Right atrium auricular region (tissue), 2 donors: ENCODE data around the gene NBAS. TPM values are rescaled to one million over a fixed set of nuclear protein-coding genes. Genes with fewer than 3 reads are reported as not detected.
"Not testable (repeated sequence)": the region's sequence is repeated elsewhere in the genome, so short reads cannot be mapped to it uniquely, and the experiment has no call there.

ENCODE experiments used
- DNase-seq: peaks from one replicate; pipeline ENCODE4 v3.0.0-alpha.2; 2019; ENCODE audit warnings: low spot score
- H3K27ac ChIP-seq, 2 donors: fragments of 200-600 bp; sonication (generic); 1 replicate in 1 of 2; 2 replicates in 1 of 2; pipeline ENCODE4 v1.5.1; 2016 to 2019
- H3K27me3 ChIP-seq, 2 donors: fragments of 200-600 bp; sonication (generic); one replicate each; pipeline versions ENCODE4 v1.5.1 to v1.6.0; 2017 to 2019
- H3K36me3 ChIP-seq: fragments of 200-600 bp; sonication (generic); one replicate; pipeline ENCODE4 v1.5.1; 2016
- H3K4me1 ChIP-seq, 2 donors: fragments of 200-600 bp; sonication (generic); one replicate each; pipeline versions ENCODE4 v1.5.1 to v1.6.0; 2017 to 2019
- H3K4me3 ChIP-seq, 2 donors: fragments of 200-600 bp; sonication (generic); 1 replicate in 1 of 2; 2 replicates in 1 of 2; pipeline ENCODE4 v1.5.1; 2017 to 2019; ENCODE audit warnings: mild to moderate bottlenecking in 1 of 2, moderate library complexity in 1 of 2
- H3K9me3 ChIP-seq, 2 donors: fragments of 200-600 bp; sonication (generic); one replicate each; pipeline ENCODE4 v1.5.1; 2019
- CTCF ChIP-seq, 2 donors: fragments of 200-600 bp; sonication (generic); IDR thresholded peaks; one replicate each; pipeline ENCODE4 v1.5.1; 2019; ENCODE audit warnings: antibody characterized with exemption in 2 of 2
- total RNA-seq, 2 donors: library from RNA; depleted of rRNA; stranded (reverse); fragments of >200 nt; gene quantifications; one replicate each; pipeline ENCODE4 v1.1.0, GENCODE V29; 2016

Gene NBAS
- total RNA-seq, 2 donors from 2014 or later: 31.1 to 39.1 TPM

- TF ChIP-seq CTCF (IDR thresholded peaks at IDR 0.05): peak; percentile 15 to 21
- Histone ChIP-seq H3K27ac (no peak overlapping the region), H3K4me3 (no peak overlapping the region), H3K4me1 (no peaks in the 10 kb centered on the region), H3K9me3 (no peaks in the 10 kb centered on the region), H3K36me3 (peaks cover 16% of the 10 kb centered on the region), H3K27me3 (no peaks in the 10 kb centered on the region)
- DNase-seq: no peak
Observed at GRCh38 chr2:15546297-15547098, 14.6 kb downstream of the NBAS start.

- no peaks in the 10 kb centered on the region for H3K27me3 ChIP-seq
- no peak overlapping the region for H3K4me3 ChIP-seq
- H3K27ac ChIP-seq: no peak overlapping the region
- H3K4me1 ChIP-seq: no peaks in the 10 kb centered on the region
- peaks cover 13% of the 10 kb centered on the region for H3K36me3 ChIP-seq
- no peaks in the 10 kb centered on the region for H3K9me3 ChIP-seq
- no peak for DNase-seq
- TF ChIP-seq CTCF (IDR thresholded peaks at IDR 0.05): no peak
Observed at GRCh38 chr2:15544227-15544626, 16.9 kb downstream of the NBAS start.

GRCh38 chr2:15543541-15543940 is 17.6 kb downstream of the NBAS start:
- H3K4me3 ChIP-seq: no peak overlapping the region
- no peaks in the 10 kb centered on the region for H3K27me3 ChIP-seq
- DNase-seq: no peak
- H3K4me1 ChIP-seq: no peaks in the 10 kb centered on the region
- no peaks in the 10 kb centered on the region for H3K9me3 ChIP-seq
- no peak overlapping the region for H3K27ac ChIP-seq
- no peak for TF ChIP-seq CTCF (IDR thresholded peaks at IDR 0.05)
- H3K36me3 ChIP-seq: peaks cover 6% of the 10 kb centered on the region

- Histone ChIP-seq H3K4me1 (no peaks in the 10 kb centered on the region), H3K27me3 (no peaks in the 10 kb centered on the region), H3K27ac (no peak overlapping the region), H3K9me3 (no peaks in the 10 kb centered on the region), H3K4me3 (no peak overlapping the region), H3K36me3 (peaks cover 5% of the 10 kb centered on the region)
- DNase-seq: no peak
- TF ChIP-seq CTCF (IDR thresholded peaks at IDR 0.05): no peak
Observed at GRCh38 chr2:15543053-15543452, 18.1 kb downstream of the NBAS start.

GRCh38 chr2:15542269-15542668 is 18.9 kb downstream of the NBAS start:
- not testable (repeated sequence) for H3K9me3 ChIP-seq, H3K4me3 ChIP-seq, H3K27me3 ChIP-seq, DNase-seq, H3K27ac ChIP-seq, H3K4me1 ChIP-seq, H3K36me3 ChIP-seq

- H3K4me3 ChIP-seq, H3K4me1 ChIP-seq, H3K9me3 ChIP-seq, H3K36me3 ChIP-seq, H3K27me3 ChIP-seq, DNase-seq, H3K27ac ChIP-seq: not testable (repeated sequence)
Observed at GRCh38 chr2:15540523-15540922, 20.6 kb downstream of the NBAS start.

- TF ChIP-seq CTCF (IDR thresholded peaks at IDR 0.05): no peak
- no peak for DNase-seq
- Histone ChIP-seq H3K9me3 (no peaks in the 10 kb centered on the region), H3K27me3 (no peaks in the 10 kb centered on the region), H3K27ac (no peak overlapping the region), H3K4me3 (no peak overlapping the region), H3K36me3 (peaks cover under 1% of the 10 kb centered on the region), H3K4me1 (no peaks in the 10 kb centered on the region)
Observed at GRCh38 chr2:15539999-15540398, 21.1 kb downstream of the NBAS start.
